NCI-H187 (cell line): Measurements from ENCODE around the gene ASAP2.

Experiments used
- DNase-seq, 2 experiments: peaks; one replicate each; lab custom pipeline; 2025; lab: John Stamatoyannopoulos, UW

The ASAP2 gene

GRCh38 chr2:9297156-9297555, 90.5 kb downstream of the ASAP2 start:
- no peak for DNase-seq

DNA sequence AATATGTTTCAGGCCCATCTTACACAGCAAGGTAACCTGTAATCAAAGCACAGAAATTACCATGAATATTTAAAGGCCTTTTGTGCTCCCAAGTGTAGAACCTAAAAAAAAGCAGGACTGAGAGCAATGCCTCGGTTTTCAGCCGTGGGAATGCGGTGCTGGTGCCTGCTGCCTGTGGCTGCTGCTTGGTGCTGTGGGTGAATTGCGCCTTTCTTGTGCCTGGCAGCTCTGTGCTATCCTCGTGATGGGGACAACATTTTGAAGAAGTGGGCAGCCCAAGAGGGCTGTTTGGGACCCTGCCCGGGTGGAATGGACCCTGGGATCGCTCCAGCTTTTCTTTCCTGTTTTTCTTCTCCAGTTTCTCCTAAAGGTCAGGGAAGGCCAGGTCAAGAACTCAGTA, 91.2 kb downstream of the ASAP2 start:
- DNase-seq: no peak

GRCh38 chr2:9298583-9298982, 92.0 kb downstream of the ASAP2 start:
- DNase-seq: no peak

- no peak for DNase-seq
These were observed 92.8 kb downstream of the ASAP2 start for GRCh38 chr2:9299161-9300100.

DNA sequence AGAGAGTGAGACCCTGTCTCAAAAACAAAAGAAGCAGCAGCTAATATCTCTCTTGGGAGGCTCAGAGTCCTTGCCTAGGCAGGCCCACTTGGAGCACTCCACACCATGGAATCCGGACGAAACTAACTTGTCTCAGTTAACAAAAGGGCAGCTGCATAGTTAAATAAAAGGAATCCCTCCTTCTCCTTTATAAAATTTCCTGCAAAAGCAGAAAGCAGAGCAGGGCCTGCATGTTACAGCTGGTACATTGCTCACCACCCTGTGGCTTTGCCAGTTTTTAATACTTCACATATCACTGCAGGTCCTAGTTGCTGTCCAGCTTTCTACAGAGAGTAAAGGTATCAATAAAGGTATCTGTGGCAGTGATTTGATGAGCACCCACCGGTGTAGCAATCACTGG, 93.6 kb downstream of the ASAP2 start:
- DNase-seq: peak in 1 of 2 experiments; percentile 22

GRCh38 chr2:9300829-9301453, 94.3 kb downstream of the ASAP2 start:
- no peak for DNase-seq

DNA sequence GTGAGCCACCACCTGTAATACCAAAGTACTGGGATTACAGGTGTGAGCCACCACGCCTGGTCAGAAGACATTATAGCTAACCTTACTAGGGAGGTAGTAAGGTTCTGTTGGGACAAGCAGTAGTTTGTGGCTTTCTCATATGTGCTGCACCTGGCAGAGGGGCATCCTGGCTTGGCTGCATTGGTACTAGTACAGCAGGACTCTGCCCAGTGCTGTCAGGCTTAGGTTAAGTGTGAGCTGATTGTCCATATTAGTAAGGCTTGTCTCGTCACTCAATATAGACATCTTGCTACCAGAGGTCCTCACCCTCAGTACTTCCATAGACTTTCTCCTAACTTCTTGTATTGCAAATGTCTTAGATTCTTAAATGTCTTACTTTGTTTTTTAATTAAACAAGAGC, 96.1 kb downstream of the ASAP2 start:
- no peak for DNase-seq

DNA sequence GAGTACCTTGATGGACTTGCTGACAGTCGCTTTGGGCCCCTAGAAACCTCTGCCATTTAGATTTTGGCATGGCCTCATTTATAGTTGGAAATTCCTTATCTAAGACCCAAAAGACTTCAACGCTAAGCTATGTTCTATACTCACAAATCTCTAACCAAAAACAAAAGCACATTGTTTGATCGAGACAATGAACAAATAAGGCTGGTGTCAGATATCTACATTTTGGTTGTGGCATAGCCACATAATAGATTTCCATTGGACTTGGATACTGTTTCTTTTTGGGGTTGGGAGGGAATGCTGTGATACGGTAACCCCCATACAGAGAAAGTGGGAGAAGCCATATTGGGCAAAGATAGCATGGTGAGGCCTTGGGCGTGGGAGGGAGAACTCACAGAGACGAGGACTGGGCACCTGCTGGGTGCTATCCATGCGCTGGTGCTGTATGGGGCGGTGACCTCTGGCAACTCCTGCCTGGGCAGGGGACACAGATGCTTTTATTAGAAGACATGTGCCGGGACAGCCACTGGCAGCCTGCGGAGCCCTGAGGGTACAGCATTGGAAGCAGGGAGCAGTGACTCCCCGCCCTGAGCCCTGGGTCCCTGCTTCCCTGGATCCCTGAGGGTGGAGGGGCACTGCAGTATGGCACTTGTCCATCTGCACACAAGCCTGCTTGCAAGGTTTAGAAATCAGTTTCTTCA, 97.1 kb downstream of the ASAP2 start:
- DNase-seq: no peak

DNA sequence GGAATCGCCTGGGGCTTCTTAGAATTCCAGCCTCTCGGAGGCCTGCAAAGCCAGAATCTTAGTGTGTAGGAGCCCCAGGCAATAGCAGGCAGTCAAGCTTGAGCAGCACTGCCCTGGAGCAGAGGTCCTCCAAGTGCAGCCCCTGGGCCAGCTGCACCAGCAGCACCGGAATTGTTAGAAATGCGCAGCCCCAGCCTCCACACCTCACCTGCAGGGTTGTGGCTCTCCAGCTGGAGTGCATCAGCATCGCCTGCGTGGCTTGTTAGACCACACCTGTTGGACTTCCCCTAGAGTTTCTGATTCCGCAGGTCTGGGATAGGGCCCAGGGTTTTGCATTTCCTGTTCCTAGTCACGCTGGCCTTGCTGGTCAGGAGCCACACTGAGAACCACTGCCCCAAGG, 100.3 kb downstream of the ASAP2 start:
- no peak for DNase-seq

- DNase-seq: no peak
These were observed 100.9 kb downstream of the ASAP2 start for GRCh38 chr2:9307535-9307934.

- no peak for DNase-seq
These were observed 101.8 kb downstream of the ASAP2 start for GRCh38 chr2:9308186-9308955.

DNA sequence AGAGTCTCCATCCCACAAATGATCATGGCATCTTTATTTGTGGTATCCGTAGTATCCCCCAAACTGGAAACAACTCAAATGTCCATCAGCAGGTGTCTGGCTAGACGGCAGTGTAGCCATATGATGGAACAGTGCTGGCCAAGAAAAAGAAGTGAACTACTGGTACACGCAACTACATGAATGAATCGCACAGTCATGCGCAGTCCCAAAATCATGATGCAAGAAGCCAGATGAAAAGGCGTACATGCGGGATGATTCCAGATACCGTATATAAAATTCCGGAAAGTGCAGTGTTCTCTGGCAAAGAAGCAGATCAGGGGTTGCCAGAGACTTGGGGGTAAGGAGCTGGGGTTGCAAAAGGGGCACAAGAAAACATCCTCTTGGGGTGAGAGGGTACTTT, 102.5 kb downstream of the ASAP2 start:
- DNase-seq: no peak

- DNase-seq: no peak
These were observed 103.8 kb downstream of the ASAP2 start for GRCh38 chr2:9310377-9310776.

GRCh38 chr2:9310798-9311197, 104.2 kb downstream of the ASAP2 start:
- DNase-seq: no peak

- DNase-seq: no peak
These were observed 104.9 kb downstream of the ASAP2 start for GRCh38 chr2:9311488-9311887.

DNA sequence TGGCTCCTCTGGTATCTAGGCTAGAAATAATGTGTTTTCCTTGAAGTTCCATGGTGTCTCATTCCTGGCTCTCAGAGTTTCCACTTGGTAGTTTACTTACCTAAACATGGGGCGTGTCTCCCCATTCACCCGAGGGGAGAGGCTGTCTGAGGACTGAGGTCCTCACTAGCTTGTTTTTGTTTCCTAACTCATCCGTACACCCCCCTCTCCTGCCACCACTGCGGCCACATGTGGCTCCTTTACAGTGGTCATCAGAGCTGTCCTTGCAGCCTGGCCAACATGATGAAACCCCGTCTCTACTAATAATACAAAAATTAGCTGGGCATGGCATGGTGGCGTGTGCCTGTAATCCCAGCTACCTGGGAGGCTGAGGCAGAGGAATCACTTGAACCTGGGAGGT, 106.0 kb downstream of the ASAP2 start:
- DNase-seq: no peak

DNA sequence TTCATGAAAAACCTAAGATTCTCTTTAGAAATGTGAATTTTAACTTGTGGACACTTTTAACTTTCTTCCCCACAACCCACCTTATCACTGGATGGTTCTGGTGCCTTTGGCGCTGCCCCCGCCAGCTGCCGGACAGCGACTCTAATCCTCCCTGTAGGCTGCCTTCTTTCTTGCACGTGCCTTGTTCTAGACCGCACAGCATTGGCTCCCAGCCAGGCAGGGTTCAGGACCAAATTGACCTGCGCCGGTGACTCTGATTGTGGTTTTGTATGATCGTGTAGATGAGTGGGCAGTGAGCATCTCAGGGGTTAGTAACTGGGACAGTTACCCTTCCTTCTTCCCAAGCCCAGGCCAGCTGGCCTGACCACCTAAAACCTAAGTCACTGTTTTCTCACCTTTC, 106.8 kb downstream of the ASAP2 start:
- no peak for DNase-seq

GRCh38 chr2:9315280-9315847, 108.8 kb downstream of the ASAP2 start:
- no peak for DNase-seq

DNA sequence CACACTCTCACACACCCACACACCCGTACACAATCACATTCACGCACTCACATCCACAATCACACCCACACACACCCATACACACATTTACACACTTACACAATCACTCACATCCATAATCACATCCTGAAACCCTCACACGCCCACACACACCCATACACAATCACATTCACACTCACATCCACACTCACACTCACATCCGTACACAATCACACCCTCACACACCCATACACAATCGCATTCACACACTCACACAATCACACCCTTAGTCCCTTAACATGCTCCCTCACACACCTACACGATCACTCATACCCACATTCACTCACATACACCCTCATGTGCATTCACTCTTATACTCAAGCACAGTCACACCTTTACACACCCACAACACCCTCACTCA, 110.9 kb downstream of the ASAP2 start:
- DNase-seq: no peak

- DNase-seq: no peak
These were observed 112.1 kb downstream of the ASAP2 start for GRCh38 chr2:9318461-9319337.

- no peak for DNase-seq
These were observed 112.7 kb downstream of the ASAP2 start for GRCh38 chr2:9319338-9319715.
